WTC11 (cell line): ENCODE data around the gene POLH. TPM values are rescaled to one million over a fixed set of nuclear protein-coding genes. Genes with fewer than 3 reads are reported as not detected.
A peak's percentile ranks its signal among the peaks of the same experiment; 100 is the strongest.
"Not testable (repeated sequence)": the region's sequence is repeated elsewhere in the genome, so short reads cannot be mapped to it uniquely, and the experiment has no call there.

ENCODE experiments used
- ATAC-seq: fragments of 200-7000 bp; cut with Tn5 transposase; 2 replicates; pipeline ENCODE4 v1.10.0; 2021; ENCODE audit warnings: mild to moderate bottlenecking, moderate library complexity
- CTCF ChIA-PET: fragments of 300-600 bp; sonication (Branson Sonifier 250); formaldehyde crosslinking; loops from one replicate; lab custom pipeline; 2021; ENCODE audit warnings: antibody characterized with exemption; lab: Charles Lee
- POLR2A ChIA-PET: fragments of 350-600 bp; sonication (Branson Sonifier 250); formaldehyde crosslinking; loops from one replicate; lab custom pipeline; 2021; ENCODE audit warnings: antibody characterized with exemption; lab: Charles Lee
- DNase-seq: peaks from one replicate; pipeline ENCODE4 v3.0.0; 2021; ENCODE audit warnings: low spot score
- H3K27ac Mint-ChIP-seq: 2 replicates; pipeline ENCODE4 v1.8.0; 2021; ENCODE audit warnings: mixed read lengths
- H3K27me3 Mint-ChIP-seq: 2 replicates; pipeline ENCODE4 v1.8.0; 2021; ENCODE audit warnings: low read depth, mild to moderate bottlenecking, moderate library complexity, mixed read lengths
- H3K36me3 Mint-ChIP-seq: 2 replicates; pipeline ENCODE4 v1.8.0; 2021; ENCODE audit warnings: mixed read lengths
- H3K4me1 Mint-ChIP-seq: 2 replicates; pipeline ENCODE4 v1.8.0; 2022; ENCODE audit warnings: mixed read lengths
- H3K4me3 Mint-ChIP-seq: 2 replicates; pipeline ENCODE4 v1.8.0; 2021; ENCODE audit warnings: mild to moderate bottlenecking, moderate library complexity, mixed read lengths
- H3K9me3 Mint-ChIP-seq: 2 replicates; pipeline ENCODE4 v1.8.0; 2021; ENCODE audit warnings: mixed read lengths
- CBFB ChIP-seq: sonication (generic); formaldehyde crosslinking; IDR thresholded peaks from 2 replicates; pipeline ENCODE4 v1.8.1; 2022; ENCODE audit warnings: mild to moderate bottlenecking, low read depth, missing genetic modification reagents
- CREB1 ChIP-seq: sonication (generic); formaldehyde crosslinking; IDR thresholded peaks from 2 replicates; pipeline ENCODE4 v1.8.0; 2023; ENCODE audit warnings: mild to moderate bottlenecking, missing genetic modification reagents
- ELF4 ChIP-seq: sonication (generic); formaldehyde crosslinking; IDR thresholded peaks from 2 replicates; pipeline ENCODE4 v1.8.1; 2022; ENCODE audit warnings: low read depth, mild to moderate bottlenecking, moderate library complexity, missing genetic modification reagents
- HMGA2 ChIP-seq: fragments of 250-450 bp; sonication (Bioruptor Pico); IDR thresholded peaks from 2 replicates; pipeline ENCODE4 v1.4.0; 2021; ENCODE audit warnings: mild to moderate bottlenecking, moderate library complexity
- JAZF1 ChIP-seq: fragments of 250-450 bp; sonication (Bioruptor Pico); IDR thresholded peaks from 2 replicates; pipeline ENCODE4 v1.9.0; 2021; ENCODE audit warnings: moderate library complexity, mild to moderate bottlenecking, inconsistent platforms
- JUN ChIP-seq: sonication (generic); formaldehyde crosslinking; IDR thresholded peaks from 2 replicates; pipeline ENCODE4 v1.8.0; 2023; ENCODE audit warnings: mild to moderate bottlenecking, missing genetic modification reagents
- NFATC4 ChIP-seq: fragments of 250-450 bp; sonication (Bioruptor Pico); IDR thresholded peaks from 2 replicates; pipeline ENCODE4 v1.9.0; 2021; ENCODE audit warnings: mild to moderate bottlenecking
- NFYB ChIP-seq: sonication (generic); formaldehyde crosslinking; conservative IDR thresholded peaks from 2 replicates; pipeline ENCODE4 v1.8.0; 2022; ENCODE audit warnings: low read depth, missing genetic modification reagents
- NR2C2 ChIP-seq: sonication (generic); formaldehyde crosslinking; IDR thresholded peaks from 2 replicates; pipeline ENCODE4 v1.8.0; 2022; ENCODE audit warnings: mild to moderate bottlenecking, missing genetic modification reagents
- SP1 ChIP-seq: sonication (generic); formaldehyde crosslinking; conservative IDR thresholded peaks from 2 replicates; pipeline ENCODE4 v1.8.1; 2022; ENCODE audit warnings: missing genetic modification reagents
- total RNA-seq: library from RNA; stranded (reverse); gene quantifications from 3 replicates; pipeline ENCODE4 v1.2.3, GENCODE V29; 2021
- TF ChIP-seq, protein P1 (sequence below): fragments of 250-450 bp; sonication (Bioruptor Pico); IDR thresholded peaks from 2 replicates; pipeline ENCODE4 v1.9.0; 2021; ENCODE audit warnings: mild to moderate bottlenecking
- TF ChIP-seq, protein P2 (sequence below): sonication (generic); formaldehyde crosslinking; conservative IDR thresholded peaks from 2 replicates; pipeline ENCODE4 v1.8.1; 2023; ENCODE audit warnings: mild to moderate bottlenecking, low read depth, missing genetic modification reagents, moderate library complexity
- TF ChIP-seq, protein P3 (sequence below): sonication (generic); formaldehyde crosslinking; IDR thresholded peaks from 2 replicates; pipeline ENCODE4 v1.8.1; 2022; ENCODE audit warnings: mild to moderate bottlenecking, missing genetic modification reagents, moderate library complexity, borderline replicate concordance
- TF ChIP-seq, protein P4 (sequence below): fragments of 250-450 bp; sonication (Bioruptor Pico); IDR thresholded peaks from 2 replicates; pipeline ENCODE4 v1.8.0; 2021; ENCODE audit warnings: mild to moderate bottlenecking
- TF ChIP-seq, protein P5 (sequence below): fragments of 250-450 bp; sonication (Bioruptor Pico); conservative IDR thresholded peaks from 2 replicates; pipeline ENCODE4 v1.9.0; 2021; ENCODE audit warnings: mild to moderate bottlenecking
- TF ChIP-seq, protein P6 (sequence below): sonication (generic); formaldehyde crosslinking; IDR thresholded peaks from 2 replicates; pipeline ENCODE4 v1.8.1; 2023; ENCODE audit warnings: mild to moderate bottlenecking, moderate library complexity, missing genetic modification reagents
- TF ChIP-seq, protein P7 (sequence below): sonication (generic); formaldehyde crosslinking; IDR thresholded peaks from 2 replicates; pipeline ENCODE4 v1.8.0; 2023; ENCODE audit warnings: mild to moderate bottlenecking, missing genetic modification reagents
- TF ChIP-seq, protein P8 (sequence below): sonication (generic); formaldehyde crosslinking; IDR thresholded peaks from 2 replicates; pipeline ENCODE4 v1.8.0; 2022; ENCODE audit warnings: mild to moderate bottlenecking, missing genetic modification reagents

Gene POLH
- total RNA-seq, 1 experiment from 2014 or later, result 28.0 TPM

DNA sequence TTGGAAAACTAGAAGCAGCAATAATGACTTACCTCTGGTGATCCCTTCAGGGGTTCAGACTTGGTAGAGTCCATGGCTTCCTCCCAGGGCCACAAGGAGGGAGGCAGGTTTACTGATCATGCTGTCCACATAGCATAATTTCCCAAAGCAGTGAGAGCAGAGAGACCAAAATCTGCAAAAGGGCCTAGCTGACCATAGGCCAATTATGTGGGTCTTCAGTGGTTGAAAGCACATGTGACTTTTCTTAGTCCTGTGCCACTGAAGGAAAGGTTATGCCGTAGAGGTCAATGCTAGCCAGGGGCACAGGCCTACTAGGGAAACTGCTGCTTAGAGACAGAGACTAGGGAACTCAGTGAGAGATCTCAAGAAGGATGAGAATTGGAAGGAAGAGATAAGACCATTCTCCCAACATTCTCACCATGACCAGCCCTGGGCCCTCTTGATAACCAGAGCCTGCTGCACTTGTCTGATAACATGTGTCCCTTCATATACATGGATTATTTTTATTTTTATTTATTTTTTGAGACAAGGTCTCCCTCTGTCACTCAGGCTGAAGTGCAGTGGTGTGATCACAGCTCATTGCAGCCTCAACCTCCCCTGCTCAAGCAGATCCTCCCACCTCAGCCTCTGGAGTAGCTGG lies 55.1 kb downstream of the POLH start:
- DNase-seq (no peak), ATAC-seq (no peak)
- Mint-ChIP-seq H3K36me3 (peaks cover 11% of the 10 kb centered on the region), H3K27me3 (no peaks in the 10 kb centered on the region)
- CTCF ChIA-PET, result interaction anchor here (2.3 kb wide), 1 partner anchor 128 kb away, joined by 6 read pairs; no protein-coding TSS in a partner anchor
- TF ChIP-seq CREB1 (CRISPR knock-in tag) (no peak), JUN (CRISPR knock-in tag) (no peak), NR2C2 (CRISPR knock-in tag) (no peak), SP1 (no peak), HMGA2 (CRISPR knock-in tag) (no peak), NFYB (no peak), ELF4 (CRISPR knock-in tag) (no peak), NFATC4 (CRISPR knock-in tag) (no peak), JAZF1 (no peak), CBFB (CRISPR knock-in tag) (no peak)
- TF ChIP-seq, protein P1, sequence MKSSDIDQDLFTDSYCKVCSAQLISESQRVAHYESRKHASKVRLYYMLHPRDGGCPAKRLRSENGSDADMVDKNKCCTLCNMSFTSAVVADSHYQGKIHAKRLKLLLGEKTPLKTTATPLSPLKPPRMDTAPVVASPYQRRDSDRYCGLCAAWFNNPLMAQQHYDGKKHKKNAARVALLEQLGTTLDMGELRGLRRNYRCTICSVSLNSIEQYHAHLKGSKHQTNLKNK (CRISPR knock-in tag), result no peak
- TF ChIP-seq, protein P2, sequence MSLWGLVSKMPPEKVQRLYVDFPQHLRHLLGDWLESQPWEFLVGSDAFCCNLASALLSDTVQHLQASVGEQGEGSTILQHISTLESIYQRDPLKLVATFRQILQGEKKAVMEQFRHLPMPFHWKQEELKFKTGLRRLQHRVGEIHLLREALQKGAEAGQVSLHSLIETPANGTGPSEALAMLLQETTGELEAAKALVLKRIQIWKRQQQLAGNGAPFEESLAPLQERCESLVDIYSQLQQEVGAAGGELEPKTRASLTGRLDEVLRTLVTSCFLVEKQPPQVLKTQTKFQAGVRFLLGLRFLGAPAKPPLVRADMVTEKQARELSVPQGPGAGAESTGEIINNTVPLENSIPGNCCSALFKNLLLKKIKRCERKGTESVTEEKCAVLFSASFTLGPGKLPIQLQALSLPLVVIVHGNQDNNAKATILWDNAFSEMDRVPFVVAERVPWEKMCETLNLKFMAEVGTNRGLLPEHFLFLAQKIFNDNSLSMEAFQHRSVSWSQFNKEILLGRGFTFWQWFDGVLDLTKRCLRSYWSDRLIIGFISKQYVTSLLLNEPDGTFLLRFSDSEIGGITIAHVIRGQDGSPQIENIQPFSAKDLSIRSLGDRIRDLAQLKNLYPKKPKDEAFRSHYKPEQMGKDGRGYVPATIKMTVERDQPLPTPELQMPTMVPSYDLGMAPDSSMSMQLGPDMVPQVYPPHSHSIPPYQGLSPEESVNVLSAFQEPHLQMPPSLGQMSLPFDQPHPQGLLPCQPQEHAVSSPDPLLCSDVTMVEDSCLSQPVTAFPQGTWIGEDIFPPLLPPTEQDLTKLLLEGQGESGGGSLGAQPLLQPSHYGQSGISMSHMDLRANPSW (CRISPR knock-in tag), result no peak
- TF ChIP-seq, protein P3, sequence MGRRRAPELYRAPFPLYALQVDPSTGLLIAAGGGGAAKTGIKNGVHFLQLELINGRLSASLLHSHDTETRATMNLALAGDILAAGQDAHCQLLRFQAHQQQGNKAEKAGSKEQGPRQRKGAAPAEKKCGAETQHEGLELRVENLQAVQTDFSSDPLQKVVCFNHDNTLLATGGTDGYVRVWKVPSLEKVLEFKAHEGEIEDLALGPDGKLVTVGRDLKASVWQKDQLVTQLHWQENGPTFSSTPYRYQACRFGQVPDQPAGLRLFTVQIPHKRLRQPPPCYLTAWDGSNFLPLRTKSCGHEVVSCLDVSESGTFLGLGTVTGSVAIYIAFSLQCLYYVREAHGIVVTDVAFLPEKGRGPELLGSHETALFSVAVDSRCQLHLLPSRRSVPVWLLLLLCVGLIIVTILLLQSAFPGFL (CRISPR knock-in tag), result no peak
- TF ChIP-seq, protein P4, sequence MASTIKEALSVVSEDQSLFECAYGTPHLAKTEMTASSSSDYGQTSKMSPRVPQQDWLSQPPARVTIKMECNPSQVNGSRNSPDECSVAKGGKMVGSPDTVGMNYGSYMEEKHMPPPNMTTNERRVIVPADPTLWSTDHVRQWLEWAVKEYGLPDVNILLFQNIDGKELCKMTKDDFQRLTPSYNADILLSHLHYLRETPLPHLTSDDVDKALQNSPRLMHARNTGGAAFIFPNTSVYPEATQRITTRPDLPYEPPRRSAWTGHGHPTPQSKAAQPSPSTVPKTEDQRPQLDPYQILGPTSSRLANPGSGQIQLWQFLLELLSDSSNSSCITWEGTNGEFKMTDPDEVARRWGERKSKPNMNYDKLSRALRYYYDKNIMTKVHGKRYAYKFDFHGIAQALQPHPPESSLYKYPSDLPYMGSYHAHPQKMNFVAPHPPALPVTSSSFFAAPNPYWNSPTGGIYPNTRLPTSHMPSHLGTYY (CRISPR knock-in tag), result no peak
- TF ChIP-seq, protein P5, sequence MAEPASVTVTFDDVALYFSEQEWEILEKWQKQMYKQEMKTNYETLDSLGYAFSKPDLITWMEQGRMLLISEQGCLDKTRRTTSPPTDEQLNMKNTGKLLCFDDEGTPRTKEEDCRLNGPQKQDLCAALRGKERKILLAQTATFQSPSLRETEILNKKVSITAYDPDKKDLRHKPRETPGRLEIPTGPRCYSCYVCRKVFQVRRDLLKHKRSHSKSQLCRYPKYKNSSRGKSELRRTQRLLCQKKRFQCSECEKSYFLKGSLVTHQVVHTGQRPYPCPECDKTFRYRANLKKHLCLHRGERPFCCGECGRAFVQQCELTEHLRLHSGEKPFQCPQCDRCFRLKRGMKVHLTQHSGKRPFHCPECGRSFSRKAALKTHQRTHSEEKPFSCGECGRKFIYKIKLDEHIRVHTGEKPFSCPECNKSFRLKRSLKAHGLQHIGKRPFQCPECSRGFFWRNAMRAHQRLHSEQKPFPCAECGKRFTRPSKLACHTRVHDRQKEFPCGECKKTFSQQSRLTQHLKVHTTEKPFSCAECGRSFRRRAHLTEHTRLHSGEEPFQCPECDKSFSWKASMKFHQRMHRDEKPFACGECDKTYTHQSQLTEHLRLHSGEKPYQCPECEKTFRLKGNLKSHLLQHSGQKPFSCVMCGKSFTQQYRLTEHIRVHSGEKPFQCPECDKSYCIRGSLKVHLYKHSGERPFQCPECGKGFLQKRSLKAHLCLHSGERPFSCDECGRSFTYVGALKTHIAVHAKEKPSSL (CRISPR knock-in tag), result no peak
- TF ChIP-seq, protein P6, sequence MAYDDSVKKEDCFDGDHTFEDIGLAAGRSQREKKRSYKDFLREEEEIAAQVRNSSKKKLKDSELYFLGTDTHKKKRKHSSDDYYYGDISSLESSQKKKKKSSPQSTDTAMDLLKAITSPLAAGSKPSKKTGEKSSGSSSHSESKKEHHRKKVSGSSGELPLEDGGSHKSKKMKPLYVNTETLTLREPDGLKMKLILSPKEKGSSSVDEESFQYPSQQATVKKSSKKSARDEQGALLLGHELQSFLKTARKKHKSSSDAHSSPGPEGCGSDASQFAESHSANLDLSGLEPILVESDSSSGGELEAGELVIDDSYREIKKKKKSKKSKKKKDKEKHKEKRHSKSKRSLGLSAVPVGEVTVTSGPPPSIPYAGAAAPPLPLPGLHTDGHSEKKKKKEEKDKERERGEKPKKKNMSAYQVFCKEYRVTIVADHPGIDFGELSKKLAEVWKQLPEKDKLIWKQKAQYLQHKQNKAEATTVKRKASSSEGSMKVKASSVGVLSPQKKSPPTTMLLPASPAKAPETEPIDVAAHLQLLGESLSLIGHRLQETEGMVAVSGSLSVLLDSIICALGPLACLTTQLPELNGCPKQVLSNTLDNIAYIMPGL (CRISPR knock-in tag), result no peak
- TF ChIP-seq, protein P7, sequence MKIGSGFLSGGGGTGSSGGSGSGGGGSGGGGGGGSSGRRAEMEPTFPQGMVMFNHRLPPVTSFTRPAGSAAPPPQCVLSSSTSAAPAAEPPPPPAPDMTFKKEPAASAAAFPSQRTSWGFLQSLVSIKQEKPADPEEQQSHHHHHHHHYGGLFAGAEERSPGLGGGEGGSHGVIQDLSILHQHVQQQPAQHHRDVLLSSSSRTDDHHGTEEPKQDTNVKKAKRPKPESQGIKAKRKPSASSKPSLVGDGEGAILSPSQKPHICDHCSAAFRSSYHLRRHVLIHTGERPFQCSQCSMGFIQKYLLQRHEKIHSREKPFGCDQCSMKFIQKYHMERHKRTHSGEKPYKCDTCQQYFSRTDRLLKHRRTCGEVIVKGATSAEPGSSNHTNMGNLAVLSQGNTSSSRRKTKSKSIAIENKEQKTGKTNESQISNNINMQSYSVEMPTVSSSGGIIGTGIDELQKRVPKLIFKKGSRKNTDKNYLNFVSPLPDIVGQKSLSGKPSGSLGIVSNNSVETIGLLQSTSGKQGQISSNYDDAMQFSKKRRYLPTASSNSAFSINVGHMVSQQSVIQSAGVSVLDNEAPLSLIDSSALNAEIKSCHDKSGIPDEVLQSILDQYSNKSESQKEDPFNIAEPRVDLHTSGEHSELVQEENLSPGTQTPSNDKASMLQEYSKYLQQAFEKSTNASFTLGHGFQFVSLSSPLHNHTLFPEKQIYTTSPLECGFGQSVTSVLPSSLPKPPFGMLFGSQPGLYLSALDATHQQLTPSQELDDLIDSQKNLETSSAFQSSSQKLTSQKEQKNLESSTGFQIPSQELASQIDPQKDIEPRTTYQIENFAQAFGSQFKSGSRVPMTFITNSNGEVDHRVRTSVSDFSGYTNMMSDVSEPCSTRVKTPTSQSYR (CRISPR knock-in tag), result no peak
- TF ChIP-seq, protein P8, sequence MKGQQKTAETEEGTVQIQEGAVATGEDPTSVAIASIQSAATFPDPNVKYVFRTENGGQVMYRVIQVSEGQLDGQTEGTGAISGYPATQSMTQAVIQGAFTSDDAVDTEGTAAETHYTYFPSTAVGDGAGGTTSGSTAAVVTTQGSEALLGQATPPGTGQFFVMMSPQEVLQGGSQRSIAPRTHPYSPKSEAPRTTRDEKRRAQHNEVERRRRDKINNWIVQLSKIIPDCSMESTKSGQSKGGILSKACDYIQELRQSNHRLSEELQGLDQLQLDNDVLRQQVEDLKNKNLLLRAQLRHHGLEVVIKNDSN (CRISPR knock-in tag), result no peak
- TF ChIP-seq, all 79 proteins: peak for 0
- POLR2A ChIA-PET, result interaction anchor here (2.5 kb wide), 1 partner anchor 14 kb away, joined by 32 read pairs; the partner anchor contains the start of gene RSPH9
- Mint-ChIP-seq H3K27ac (peak overlapping the region; percentile 97), H3K4me3 (no peak overlapping the region), H3K4me1 (peaks cover 21% of the 10 kb centered on the region), H3K9me3 (no peaks in the 10 kb centered on the region)

DNA sequence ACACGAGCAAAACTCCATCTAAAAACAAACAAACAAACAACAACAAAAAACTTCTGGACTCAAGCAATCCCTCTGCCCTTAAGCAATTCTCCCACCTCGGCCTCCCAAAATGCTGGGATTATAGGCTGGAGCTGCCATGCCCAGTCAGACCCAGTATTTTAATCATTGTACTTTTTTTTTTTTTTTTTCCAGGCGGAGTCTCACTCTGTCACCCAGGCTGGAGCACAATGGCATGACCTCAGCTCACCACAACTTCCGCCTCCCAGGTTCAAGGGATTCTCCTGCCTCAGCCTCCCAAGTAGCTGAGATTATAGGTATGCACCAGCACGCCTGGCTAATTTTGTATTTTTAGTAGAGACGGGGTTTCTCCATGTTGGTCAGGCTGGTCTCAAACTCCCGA lies 57.0 kb downstream of the POLH start:
- H3K9me3 Mint-ChIP-seq, H3K4me3 Mint-ChIP-seq, H3K27ac Mint-ChIP-seq, CTCF ChIA-PET, H3K27me3 Mint-ChIP-seq, DNase-seq, ATAC-seq, H3K36me3 Mint-ChIP-seq: not testable (repeated sequence)
- peaks cover 23% of the 10 kb centered on the region for H3K4me1 Mint-ChIP-seq
- POLR2A ChIA-PET, result interaction anchor here (0.9 kb wide), 1 partner anchor 9 kb away, joined by 3 read pairs; no protein-coding TSS in a partner anchor
